GM23338 (cell line): ENCODE data around the gene ITGAL. TPM values are rescaled to one million over a fixed set of nuclear protein-coding genes. Genes with fewer than 3 reads are reported as not detected.

ENCODE experiments used
- CTCF ChIP-seq, 2 experiments: fragments of 200-600 bp in 1 of 2; sonication (generic) in 1 of 2; conservative IDR thresholded peaks; 2 replicates each; pipeline versions ENCODE4 v1.5.1 to v1.6.1; 2016 to 2017; ENCODE audit warnings: antibody characterized with exemption in 2 of 2, low read depth in 2 of 2, mild to moderate bottlenecking in 2 of 2, moderate library complexity in 1 of 2
- EZH2phosphoT487 ChIP-seq: fragments of 200-600 bp; sonication (generic); IDR thresholded peaks from one replicate; pipeline ENCODE4 v1.8.1; 2018; ENCODE audit warnings: antibody characterized with exemption; ENCODE audit not compliant: unreplicated experiment
- JUNB ChIP-seq: IDR thresholded peaks from one replicate; pipeline ENCODE4 v1.6.1; 2016; ENCODE audit warnings: antibody characterized with exemption; ENCODE audit not compliant: unreplicated experiment
- POLR2AphosphoS5 ChIP-seq: IDR thresholded peaks from 2 replicates; pipeline ENCODE4 v1.6.1; 2016; ENCODE audit warnings: antibody characterized with exemption, low read depth
- REST ChIP-seq: IDR thresholded peaks from one replicate; pipeline ENCODE4 v1.6.1; 2018; ENCODE audit warnings: antibody characterized with exemption; ENCODE audit not compliant: unreplicated experiment
- STAT1 ChIP-seq: IDR thresholded peaks from one replicate; pipeline ENCODE4 v1.6.1; 2016; ENCODE audit warnings: antibody characterized with exemption; ENCODE audit not compliant: unreplicated experiment
- ZNF114 ChIP-seq: fragments of 250-450 bp; sonication (Bioruptor Pico); IDR thresholded peaks from 2 replicates; pipeline ENCODE4 v1.5.0; 2020; ENCODE audit warnings: mild to moderate bottlenecking, moderate library complexity
- ZNF331 ChIP-seq: fragments of 250-450 bp; sonication (Bioruptor Pico); IDR thresholded peaks from 2 replicates; pipeline ENCODE4 v1.5.0; 2020; ENCODE audit warnings: low read depth, mild to moderate bottlenecking, moderate library complexity
- ZNF462 ChIP-seq: fragments of 250-450 bp; sonication (Bioruptor Pico); IDR thresholded peaks from 2 replicates; pipeline ENCODE4 v1.5.0; 2020; ENCODE audit warnings: mild to moderate bottlenecking, moderate library complexity
- polyA plus RNA-seq: library from polyadenylated mRNA; unstranded; fragments of >200 nt; fragmentation: Nextera tagmentation; extraction: Ambion mirVana; gene quantifications from 2 replicates; pipeline ENCODE4 v1.2.1, GENCODE V29; 2016
- total RNA-seq: library from RNA; depleted of rRNA; stranded (reverse); fragments of >200 nt; shearing (Covaris generic); gene quantifications from 2 replicates; pipeline ENCODE4 v1.2.3, GENCODE V29; 2014

The ITGAL gene
- total and polyA plus RNA-seq, 2 experiments from 2014 or later, result 0.05 to 0.07 TPM

GRCh38 chr16:30481381-30481780 is 8.8 kb downstream of the ITGAL start (continued):
- no peak for TF ChIP-seq ZNF462 (CRISPR knock-in tag)
- no peak for TF ChIP-seq ZNF114
- no peak for TF ChIP-seq REST
- TF ChIP-seq JUNB, result no peak
- no peak for TF ChIP-seq CTCF (conservative IDR thresholded peaks at IDR 0.05; ENCODE audit: low read depth in 2 of 2)
- no peak for TF ChIP-seq EZH2phosphoT487
- TF ChIP-seq STAT1, result no peak
- no peak for TF ChIP-seq ZNF331
- no peak for TF ChIP-seq POLR2AphosphoS5
